HG03442 (cell line): Measurements from ENCODE around the gene IFNGR2.
"Not testable (repeated sequence)": the region's sequence is repeated elsewhere in the genome, so short reads cannot be mapped to it uniquely, and the experiment has no call there.

Experiments
- ATAC-seq: cut with Tn5 transposase; IDR thresholded peaks from one replicate; pipeline ENCODE4 v1.9.1; 2021; ENCODE audit warnings: mild to moderate bottlenecking, moderate library complexity; ENCODE audit not compliant: unreplicated experiment

The IFNGR2 gene

DNA sequence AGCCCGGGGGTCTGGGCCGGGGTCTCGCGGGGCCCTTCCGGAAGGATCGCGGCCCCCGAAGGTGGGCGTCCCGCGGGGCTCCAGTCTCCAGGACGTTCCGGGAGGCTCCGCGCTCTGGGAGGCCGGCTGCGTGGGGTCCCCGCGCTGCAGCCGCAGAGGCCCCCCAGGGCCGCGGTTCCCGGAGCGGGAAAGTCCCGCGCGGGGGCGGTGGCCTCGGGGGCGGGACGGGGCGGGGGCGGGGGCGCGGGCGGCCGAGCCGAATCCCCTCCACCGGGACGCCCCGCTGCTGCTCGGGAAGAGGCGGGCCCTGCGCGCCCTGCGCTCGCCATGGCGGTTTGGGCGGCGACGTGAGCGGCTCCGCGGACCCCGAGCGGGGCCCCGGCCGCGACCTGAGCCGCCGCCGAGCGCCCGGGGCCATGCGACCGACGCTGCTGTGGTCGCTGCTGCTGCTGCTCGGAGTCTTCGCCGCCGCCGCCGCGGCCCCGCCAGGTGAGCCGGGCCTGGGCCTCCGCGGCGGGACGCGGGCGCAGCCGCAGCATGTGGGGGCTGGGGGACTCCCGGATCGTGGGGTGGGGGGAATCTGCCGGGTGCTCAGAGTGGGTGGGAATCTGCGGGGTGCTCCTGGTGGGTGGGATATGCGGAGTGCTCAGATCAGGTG, at the start of gene IFNGR2:
Gene IFNGR2 (plus strand): TSS at position 286 of the 658 bp plus-strand sequence. CDS start 131 bp downstream, at position 417.
- no peak for ATAC-seq

- ATAC-seq, result no peak
Observed at GRCh38 chr21:33355355-33355754, 47.9 kb upstream of the IFNGR2 start.

DNA sequence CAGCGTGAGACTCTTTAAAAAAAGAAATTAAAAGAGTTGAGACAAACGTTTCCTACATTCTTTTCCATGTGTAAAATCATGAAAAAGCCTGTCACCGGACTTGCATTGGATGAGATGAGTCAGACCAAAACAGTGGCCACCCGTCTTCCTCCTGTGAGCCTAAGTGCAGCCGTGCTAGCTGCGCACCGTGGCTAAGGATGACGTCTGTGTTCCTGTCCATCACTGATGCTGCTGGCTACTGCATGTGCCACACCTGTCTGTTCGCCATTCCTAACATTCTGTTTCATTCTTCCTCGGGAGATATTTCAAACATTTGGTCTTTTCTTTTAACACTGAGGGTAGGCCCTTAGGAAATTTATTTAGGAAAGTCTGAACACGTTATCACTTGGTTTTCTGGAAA, 47.2 kb upstream of the IFNGR2 start:
- ATAC-seq, result no peak

DNA sequence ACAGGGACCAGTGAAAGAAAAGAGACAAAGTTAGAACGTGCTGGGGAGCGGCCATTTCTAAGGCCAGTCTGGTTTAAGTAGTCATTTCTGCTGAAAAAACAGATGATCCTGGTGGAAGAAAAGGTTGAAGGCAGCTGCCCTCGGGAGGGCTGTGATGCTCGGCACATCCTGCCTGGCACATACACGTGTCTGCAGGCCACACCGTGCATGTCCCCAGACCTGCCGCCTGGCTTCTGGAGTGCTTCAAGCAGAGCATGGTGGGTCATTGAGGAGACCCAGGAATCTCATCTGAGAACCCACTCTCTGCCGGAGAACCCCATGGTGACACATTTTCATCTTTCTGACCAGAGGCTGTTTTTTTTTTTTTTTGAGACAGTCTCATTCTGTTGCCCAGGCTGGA, 46.0 kb upstream of the IFNGR2 start:
- ATAC-seq, result no peak

GRCh38 chr21:33359446-33359845, 43.8 kb upstream of the IFNGR2 start:
- no peak for ATAC-seq

GRCh38 chr21:33360281-33360680, 42.9 kb upstream of the IFNGR2 start:
- ATAC-seq, result no peak

- ATAC-seq, result peak; percentile 64
Observed at GRCh38 chr21:33360881-33361602, 42.2 kb upstream of the IFNGR2 start.

DNA sequence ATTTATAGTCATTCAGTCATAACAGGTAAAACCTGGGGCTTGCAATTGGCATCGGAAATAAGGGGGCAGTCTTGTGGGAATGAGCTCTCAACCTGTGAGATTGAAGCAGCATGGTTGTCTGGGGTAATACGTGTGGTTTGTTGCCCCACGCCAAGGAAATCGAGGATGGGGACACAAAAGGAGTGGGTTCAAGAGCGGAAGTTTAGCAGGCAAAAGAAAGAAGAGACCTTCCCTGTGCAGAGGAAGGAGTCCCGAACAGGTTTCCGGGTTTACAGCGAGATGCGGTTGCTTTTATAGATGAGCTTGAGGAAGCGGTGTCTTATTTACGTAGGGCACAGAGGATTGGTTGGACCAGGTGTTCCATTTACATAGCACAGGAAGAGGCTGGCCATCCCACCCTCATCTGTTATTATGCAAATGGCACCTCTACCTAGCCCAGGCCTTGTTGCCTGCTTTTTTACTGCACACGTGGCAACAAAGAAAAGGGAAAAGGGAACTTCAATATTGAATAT, 41.1 kb upstream of the IFNGR2 start:
- no peak for ATAC-seq

DNA sequence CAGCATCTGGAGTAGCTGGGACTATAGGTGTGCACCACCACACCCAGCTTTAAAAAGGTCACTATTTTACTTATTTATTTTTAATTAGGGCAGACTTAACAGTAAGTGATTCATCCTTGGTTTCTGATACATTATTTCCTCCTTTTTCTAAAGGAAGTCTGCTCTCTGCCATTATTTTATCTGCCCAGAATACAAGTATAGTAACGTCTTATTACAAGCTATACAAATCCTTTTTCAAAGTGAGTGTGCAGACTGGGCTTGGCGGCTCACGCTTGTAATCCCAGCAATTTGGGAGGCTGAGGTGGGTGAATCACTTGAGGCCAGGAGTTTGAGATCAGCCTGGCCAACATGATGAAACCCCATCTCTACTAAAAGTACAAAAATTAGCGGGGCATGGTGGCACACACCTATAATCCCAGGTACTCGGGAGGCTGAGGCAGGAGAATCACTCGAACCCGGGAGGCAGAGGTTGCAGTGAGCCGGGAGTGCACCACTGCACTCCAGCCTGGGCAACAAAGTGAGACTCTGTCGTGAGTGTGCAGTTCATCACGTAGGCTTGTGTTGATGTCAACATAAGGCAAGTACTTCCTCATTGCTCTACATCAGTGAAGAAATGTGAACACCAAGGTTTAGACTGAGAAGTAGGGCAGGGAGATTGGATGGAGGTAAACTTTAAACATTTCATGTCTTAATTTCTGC, 39.2 kb upstream of the IFNGR2 start:
- not testable (repeated sequence) for ATAC-seq

GRCh38 chr21:33364830-33365229, 38.4 kb upstream of the IFNGR2 start:
- no peak for ATAC-seq

DNA sequence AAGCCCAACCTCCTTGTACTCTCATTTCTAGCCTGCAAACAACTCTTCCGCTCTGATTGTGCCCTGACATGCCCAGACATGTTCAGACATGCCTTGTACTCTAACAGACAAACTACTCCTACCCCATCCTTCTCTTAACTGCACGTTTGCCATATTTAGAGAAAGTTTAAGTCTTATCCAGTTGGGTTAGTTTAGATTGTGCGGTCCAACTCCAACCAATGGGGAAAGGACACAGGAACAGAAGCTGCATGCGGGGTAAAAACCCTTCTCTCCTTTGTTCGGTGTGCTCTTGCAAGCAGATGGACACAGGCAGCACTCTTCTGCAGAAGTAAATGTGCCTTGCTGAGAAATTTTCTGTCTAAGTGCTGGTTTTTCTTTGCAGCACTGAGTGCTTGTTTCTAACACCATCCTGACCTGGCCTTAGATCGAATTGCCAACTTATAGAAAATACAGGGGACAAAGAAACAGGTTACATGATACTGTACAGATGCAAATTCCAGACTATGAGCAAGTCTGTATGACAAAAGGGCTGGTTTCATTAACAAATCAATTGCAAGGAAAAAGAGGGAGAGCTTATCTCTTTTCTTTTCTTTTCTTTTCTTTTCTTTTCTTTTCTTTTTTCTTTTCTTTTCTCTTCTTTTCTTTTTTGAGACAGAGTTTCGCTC, 35.8 kb upstream of the IFNGR2 start:
- no peak for ATAC-seq

DNA sequence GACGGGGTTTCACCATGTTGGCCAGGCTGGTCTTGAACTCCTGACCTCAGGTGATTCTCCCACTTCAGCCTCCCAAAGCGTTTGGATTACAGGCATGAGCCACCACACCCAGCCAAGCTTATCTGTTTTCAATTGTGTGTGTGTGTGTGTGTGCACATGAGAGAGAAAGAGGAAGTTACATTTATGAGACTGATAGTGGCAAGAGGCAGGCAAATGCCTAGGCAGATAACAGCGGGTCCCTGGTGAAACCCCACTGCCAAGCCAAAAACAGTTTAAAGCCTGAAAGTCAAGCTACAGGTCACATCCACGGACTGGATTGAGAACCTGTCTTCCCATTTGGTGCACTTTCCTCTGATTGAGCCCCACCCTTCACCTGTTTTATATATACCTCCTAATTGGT, 35.1 kb upstream of the IFNGR2 start:
- no peak for ATAC-seq

DNA sequence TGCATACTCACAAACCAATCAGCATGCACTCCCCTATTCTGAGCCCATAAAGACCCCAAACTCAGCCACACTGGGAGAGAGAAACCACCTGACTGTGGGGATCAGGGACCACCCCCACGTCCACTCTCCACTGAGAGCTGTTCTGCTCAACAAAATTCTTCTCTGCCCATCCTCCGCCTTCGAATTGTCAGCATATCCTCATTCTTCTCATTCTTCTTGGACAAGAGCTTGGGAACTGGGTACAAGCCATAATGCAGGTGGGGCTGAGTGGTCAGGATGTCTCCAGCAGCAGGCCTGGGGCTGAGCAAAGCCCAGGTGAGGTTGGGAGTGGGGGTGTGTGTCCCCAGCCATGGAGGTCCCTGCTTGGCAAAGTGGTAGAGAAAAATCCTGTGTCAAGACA, 34.6 kb upstream of the IFNGR2 start:
- no peak for ATAC-seq

- ATAC-seq, result no peak
Observed at GRCh38 chr21:33369586-33369985, 33.6 kb upstream of the IFNGR2 start.

DNA sequence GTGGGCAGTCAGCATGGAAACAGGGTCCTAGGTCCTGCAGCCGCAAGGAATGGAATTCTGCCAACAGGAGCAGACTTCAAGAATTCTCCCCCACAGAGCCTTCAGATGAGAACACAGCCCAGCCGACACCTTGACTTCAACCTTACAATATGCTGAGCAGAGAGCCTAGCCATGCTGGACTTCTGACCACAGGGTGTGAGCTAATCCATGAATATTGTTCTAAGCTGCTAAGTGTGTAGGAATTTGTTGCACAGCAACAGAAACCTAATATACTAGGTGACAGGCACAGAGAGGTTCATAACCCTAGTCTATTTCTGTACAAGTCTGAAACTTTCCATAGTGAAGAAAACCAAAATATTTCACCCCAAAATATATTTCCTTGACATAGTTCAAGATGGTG, 32.9 kb upstream of the IFNGR2 start:
- ATAC-seq, result no peak

GRCh38 chr21:33371366-33371765, 31.8 kb upstream of the IFNGR2 start:
- ATAC-seq, result no peak

DNA sequence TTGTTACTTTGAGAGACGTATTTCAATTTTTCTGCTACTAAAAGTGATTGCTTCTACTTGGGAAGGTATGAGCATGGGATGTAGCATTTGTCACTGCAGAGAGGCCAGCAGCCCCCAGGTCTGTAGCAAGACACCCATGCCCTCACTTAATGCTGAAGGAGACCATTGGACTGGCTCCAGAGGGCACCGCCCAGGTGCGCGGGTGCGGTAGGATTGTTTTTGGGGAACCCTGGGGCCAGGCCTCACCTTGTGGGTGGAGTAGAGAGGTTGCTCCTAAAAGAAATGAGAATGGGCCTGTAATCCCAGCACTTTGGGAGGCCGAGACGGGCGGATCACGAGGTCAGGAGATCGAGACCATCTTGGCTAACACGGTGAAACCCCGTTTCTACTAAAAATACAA, 30.6 kb upstream of the IFNGR2 start:
- no peak for ATAC-seq

DNA sequence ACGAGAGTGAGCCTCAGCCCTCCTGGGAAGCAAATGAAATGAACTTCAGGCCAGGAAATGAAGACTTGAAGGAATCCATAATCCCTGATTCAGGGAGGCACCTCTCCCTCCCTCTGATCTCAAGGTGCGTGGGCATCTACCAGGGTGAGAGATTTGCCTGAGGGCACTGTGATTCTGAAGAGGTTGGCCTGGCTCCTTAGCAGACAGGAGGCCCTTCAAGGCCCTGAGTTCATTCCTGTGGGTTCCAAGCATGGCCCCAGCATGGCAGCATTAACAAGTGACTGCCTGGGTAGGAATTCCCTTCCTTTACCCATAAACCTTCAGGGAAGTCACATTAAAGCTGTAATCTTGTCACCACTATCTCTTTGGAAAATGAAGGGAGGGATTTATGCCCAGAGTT, 29.8 kb upstream of the IFNGR2 start:
- no peak for ATAC-seq

GRCh38 chr21:33374080-33374449, 29.1 kb upstream of the IFNGR2 start:
- ATAC-seq, result no peak

GRCh38 chr21:33374450-33375096, 28.6 kb upstream of the IFNGR2 start:
- no peak for ATAC-seq

- no peak for ATAC-seq
Observed at GRCh38 chr21:33375101-33375644, 28.0 kb upstream of the IFNGR2 start.
